KMS-11 (cell line): ENCODE results near the gene GALNT15.

Source experiments
- H2AFZ ChIP-seq: fragments of 200-600 bp; sonication (generic); 2 replicates; pipeline ENCODE4 v1.6.1; 2016; ENCODE audit warnings: antibody characterized with exemption, mixed run types, low read depth
- H3K27ac ChIP-seq: fragments of 200-600 bp; sonication (generic); 2 replicates; pipeline ENCODE4 v1.6.1; 2016; ENCODE audit warnings: mild to moderate bottlenecking, mixed run types
- H3K27me3 ChIP-seq: fragments of 200-600 bp; sonication (generic); 2 replicates; pipeline ENCODE4 v1.6.1; 2017; ENCODE audit warnings: mild to moderate bottlenecking, low read depth, mixed run types, moderate library complexity; ENCODE audit not compliant: insufficient read depth
- H3K36me3 ChIP-seq: fragments of 200-600 bp; sonication (generic); 2 replicates; pipeline ENCODE4 v1.6.1; 2017; ENCODE audit warnings: mild to moderate bottlenecking, mixed run types; ENCODE audit not compliant: insufficient read depth
- H3K4me1 ChIP-seq: fragments of 200-600 bp; sonication (generic); 2 replicates; pipeline ENCODE4 v1.6.1; 2016; ENCODE audit warnings: mild to moderate bottlenecking, low read depth, mixed run types; ENCODE audit not compliant: poor library complexity, severe bottlenecking
- H3K4me2 ChIP-seq: fragments of 200-600 bp; sonication (generic); 2 replicates; pipeline ENCODE4 v1.7.0; 2016; ENCODE audit warnings: mild to moderate bottlenecking, mixed run types
- H3K4me3 ChIP-seq: fragments of 200-600 bp; sonication (generic); IDR thresholded peaks from 2 replicates; pipeline ENCODE4 v1.6.1; 2017; ENCODE audit warnings: low read depth, low read length, mixed read lengths; ENCODE audit not compliant: insufficient read depth
- H3K79me2 ChIP-seq: fragments of 200-600 bp; sonication (generic); 2 replicates; pipeline ENCODE4 v1.6.1; 2016; ENCODE audit warnings: low read depth, mixed run types; ENCODE audit not compliant: insufficient read depth
- H3K9ac ChIP-seq: fragments of 200-600 bp; sonication (generic); 2 replicates; pipeline ENCODE4 v1.6.1; 2016; ENCODE audit warnings: mild to moderate bottlenecking, mixed run types
- H4K20me1 ChIP-seq: fragments of 200-600 bp; sonication (generic); 2 replicates; pipeline ENCODE4 v1.6.1; 2016; ENCODE audit warnings: mild to moderate bottlenecking, mixed run types; ENCODE audit not compliant: insufficient read depth
- CTCF ChIP-seq: fragments of 200-600 bp; sonication (generic); conservative IDR thresholded peaks from 2 replicates; pipeline ENCODE4 v1.6.1; 2017; ENCODE audit warnings: low read depth, mild to moderate bottlenecking, antibody characterized with exemption, low read length, moderate library complexity, mixed read lengths

Gene GALNT15

GRCh38 chr3:16205156-16205870, 30.8 kb downstream of the GALNT15 start:
- Histone ChIP-seq H2AFZ (no peak overlapping the region), H3K4me2 (no peak overlapping the region), H4K20me1 (no peaks in the 10 kb centered on the region), H3K4me1 (peaks cover 3% of the 10 kb centered on the region), H3K9ac (no peak overlapping the region), H3K27me3 (no peaks in the 10 kb centered on the region), H3K79me2 (no peaks in the 10 kb centered on the region), H3K36me3 (no peaks in the 10 kb centered on the region), H3K27ac (no peak overlapping the region), H3K4me3 (no peak overlapping the region)
- no peak for TF ChIP-seq CTCF

- no peak for TF ChIP-seq CTCF
- H2AFZ ChIP-seq: no peak overlapping the region
- H3K27ac ChIP-seq: no peak overlapping the region
- H3K4me2 ChIP-seq: no peak overlapping the region
- H3K36me3 ChIP-seq: no peaks in the 10 kb centered on the region
- no peaks in the 10 kb centered on the region for H3K79me2 ChIP-seq
- no peaks in the 10 kb centered on the region for H4K20me1 ChIP-seq
- no peak overlapping the region for H3K9ac ChIP-seq
- no peaks in the 10 kb centered on the region for H3K27me3 ChIP-seq
- no peaks in the 10 kb centered on the region for H3K4me1 ChIP-seq
- H3K4me3 ChIP-seq: no peak overlapping the region
Measured at GRCh38 chr3:16207031-16207430, 32.6 kb downstream of the GALNT15 start.

- Histone ChIP-seq H3K79me2 (no peaks in the 10 kb centered on the region), H3K4me3 (no peak overlapping the region), H3K4me2 (no peak overlapping the region), H3K4me1 (no peaks in the 10 kb centered on the region), H3K36me3 (no peaks in the 10 kb centered on the region), H2AFZ (no peak overlapping the region), H3K27me3 (no peaks in the 10 kb centered on the region), H3K27ac (no peak overlapping the region), H3K9ac (no peak overlapping the region), H4K20me1 (no peaks in the 10 kb centered on the region)
- no peak for TF ChIP-seq CTCF
Measured at GRCh38 chr3:16211176-16211904, 36.9 kb downstream of the GALNT15 start.

GRCh38 chr3:16214366-16214765, 39.9 kb downstream of the GALNT15 start:
- Histone ChIP-seq H3K4me1 (no peaks in the 10 kb centered on the region), H3K27ac (no peak overlapping the region), H4K20me1 (no peaks in the 10 kb centered on the region), H2AFZ (no peak overlapping the region), H3K4me2 (no peak overlapping the region), H3K79me2 (no peaks in the 10 kb centered on the region), H3K36me3 (no peaks in the 10 kb centered on the region), H3K9ac (no peak overlapping the region), H3K27me3 (no peaks in the 10 kb centered on the region), H3K4me3 (no peak overlapping the region)
- no peak for TF ChIP-seq CTCF
